ENCODE data around the gene IMPG1. TPM values are rescaled to one million over a fixed set of nuclear protein-coding genes. Genes with fewer than 3 reads are reported as not detected.

The IMPG1 gene
- total RNA-seq, 1 donor from 2014 or later = not detected

GRCh38 chr6:76035713-76036112 lies 36.7 kb downstream of the IMPG1 start:
- no peaks in the 10 kb centered on the region for H3K27me3 ChIP-seq (ENCODE audit: low read depth)
- H3K9me3 ChIP-seq = no peaks in the 10 kb centered on the region
- ATAC-seq (no peak), DNase-seq (no peak)
- H3K36me3 ChIP-seq = no peaks in the 10 kb centered on the region
- no peaks in the 10 kb centered on the region for H3K4me1 ChIP-seq
- no peak for TF ChIP-seq CTCF (IDR thresholded peaks at IDR 0.05)
- H3K4me3 ChIP-seq = no peak overlapping the region
- no peak overlapping the region for H3K27ac ChIP-seq
- intact Hi-C loops (cut with DNase I) = no loop called here

DNA sequence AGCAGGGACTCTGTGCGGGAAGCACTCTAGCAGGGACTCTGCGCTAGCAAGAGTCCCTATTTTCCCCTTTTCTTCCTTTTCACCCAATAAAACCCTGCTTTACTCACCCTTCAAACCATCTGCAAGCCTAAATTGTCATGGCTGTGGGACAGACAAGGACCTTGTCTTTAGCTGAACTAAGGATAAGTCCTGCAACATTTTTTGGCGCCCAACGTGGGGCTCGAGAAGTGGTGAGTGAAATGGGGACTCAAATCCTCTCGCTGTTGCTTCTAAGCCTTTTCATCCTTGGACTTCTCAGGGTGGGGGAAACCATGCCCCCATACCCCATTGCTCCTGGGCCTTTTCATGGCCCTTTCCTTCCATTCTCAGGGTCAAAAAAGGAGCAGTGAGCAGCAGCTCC lies 46.4 kb downstream of the IMPG1 start:
- Histone ChIP-seq H3K36me3 (no peaks in the 10 kb centered on the region), H3K27me3 (ENCODE audit: low read depth) (no peaks in the 10 kb centered on the region), H3K4me1 (no peaks in the 10 kb centered on the region), H3K9me3 (peaks cover 45% of the 10 kb centered on the region), H3K27ac (no peak overlapping the region), H3K4me3 (no peak overlapping the region)
- DNase-seq = no peak
- no peak for ATAC-seq
- intact Hi-C loops (cut with DNase I) = no loop called here
- TF ChIP-seq CTCF (IDR thresholded peaks at IDR 0.05) = no peak

DNA sequence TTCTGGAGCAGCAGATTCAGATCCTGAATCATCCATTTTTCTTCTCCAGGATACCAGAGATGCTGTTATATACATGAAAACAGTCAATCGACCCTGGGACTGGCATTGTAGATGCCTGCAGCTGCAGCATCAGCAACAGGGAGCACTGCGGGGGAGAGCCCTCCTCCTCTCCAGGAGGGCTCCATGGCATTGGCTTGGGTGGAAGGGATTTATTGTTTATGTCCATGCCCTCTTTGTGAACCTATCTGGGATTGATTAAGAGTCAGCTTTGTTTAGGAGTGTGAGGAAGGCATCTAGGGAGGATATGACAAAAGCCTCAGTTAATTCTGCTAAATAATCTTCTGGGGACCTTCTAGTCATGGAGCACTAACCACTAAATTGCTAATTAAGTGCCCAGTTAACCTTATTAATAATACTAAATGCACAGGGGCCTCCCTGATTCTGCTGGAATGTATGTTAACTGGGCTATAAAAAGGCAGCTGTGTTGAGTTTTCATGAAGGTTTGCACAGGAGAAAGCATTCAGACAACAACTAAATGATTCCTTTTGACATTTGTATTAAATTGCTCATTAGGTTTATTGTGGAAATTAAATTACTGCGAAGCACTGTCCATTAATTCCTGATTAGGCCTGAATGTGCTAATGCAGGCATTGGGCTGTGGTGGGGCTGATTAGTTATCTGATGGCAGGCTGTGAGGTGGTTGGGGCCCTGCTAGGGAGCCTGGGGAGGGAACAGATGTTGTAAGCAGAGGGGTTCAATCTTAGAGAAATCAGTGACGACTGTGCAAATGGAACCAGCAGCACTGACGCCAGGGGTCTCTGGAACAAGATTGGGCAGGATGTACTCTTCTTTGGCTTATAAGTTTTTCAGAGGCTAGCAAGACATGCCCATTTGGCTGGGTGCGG lies 57.6 kb downstream of the IMPG1 start:
- no peak for TF ChIP-seq CTCF (IDR thresholded peaks at IDR 0.05)
- Histone ChIP-seq H3K36me3 (no peaks in the 10 kb centered on the region), H3K27me3 (ENCODE audit: low read depth) (no peaks in the 10 kb centered on the region), H3K4me3 (no peak overlapping the region), H3K4me1 (no peaks in the 10 kb centered on the region), H3K27ac (no peak overlapping the region), H3K9me3 (no peaks in the 10 kb centered on the region)
- intact Hi-C loops (cut with DNase I) = no loop called here
- DNase-seq = no peak
- ATAC-seq = no peak

- no peak for TF ChIP-seq CTCF (IDR thresholded peaks at IDR 0.05)
- DNase-seq = no peak
- intact Hi-C loops (cut with DNase I) = no loop called here
- Histone ChIP-seq H3K36me3 (no peaks in the 10 kb centered on the region), H3K27ac (no peak overlapping the region), H3K4me3 (no peak overlapping the region), H3K4me1 (no peaks in the 10 kb centered on the region), H3K27me3 (ENCODE audit: low read depth) (no peaks in the 10 kb centered on the region), H3K9me3 (no peaks in the 10 kb centered on the region)
- ATAC-seq = no peak
Observed at GRCh38 chr6:76004202-76004601, 68.3 kb downstream of the IMPG1 start.

- Histone ChIP-seq H3K4me1 (no peaks in the 10 kb centered on the region), H3K4me3 (no peak overlapping the region), H3K27ac (no peak overlapping the region), H3K9me3 (no peaks in the 10 kb centered on the region), H3K36me3 (no peaks in the 10 kb centered on the region), H3K27me3 (ENCODE audit: low read depth) (no peaks in the 10 kb centered on the region)
- intact Hi-C loops (cut with DNase I) = no loop called here
- DNase-seq = no peak
- ATAC-seq = no peak
- no peak for TF ChIP-seq CTCF (IDR thresholded peaks at IDR 0.05)
Observed at GRCh38 chr6:76003686-76004085, 68.8 kb downstream of the IMPG1 start.

Measured in lower lobe of right lung (tissue), 2 donors.